GM18858 (cell line): ENCODE measurements around the gene CD8A.

Experiments
- ATAC-seq: cut with Tn5 transposase; IDR thresholded peaks from one replicate; pipeline ENCODE4 v1.9.1; 2021; ENCODE audit not compliant: unreplicated experiment

The CD8A gene

GRCh38 chr2:86809481-86810121 is 18.9 kb upstream of the CD8A start:
- no peak for ATAC-seq

GRCh38 chr2:86808315-86809161 is 17.8 kb upstream of the CD8A start:
- ATAC-seq = peak; percentile 92

GRCh38 chr2:86807468-86808275 is 17.0 kb upstream of the CD8A start:
- no peak for ATAC-seq

GRCh38 chr2:86807133-86807467 is 16.4 kb upstream of the CD8A start:
- no peak for ATAC-seq

- no peak for ATAC-seq
Measured at GRCh38 chr2:86806059-86806857, 15.5 kb upstream of the CD8A start.

- no peak for ATAC-seq
Measured at GRCh38 chr2:86800856-86801567, 10.3 kb upstream of the CD8A start.

- no peak for ATAC-seq
Measured at GRCh38 chr2:86794861-86795260, 4.1 kb upstream of the CD8A start.

- no peak for ATAC-seq
Measured at GRCh38 chr2:86793752-86794151, 3.0 kb upstream of the CD8A start.

GRCh38 chr2:86791573-86791972 is 860 bp upstream of the CD8A start:
- no peak for ATAC-seq

- ATAC-seq = no peak
Measured at GRCh38 chr2:86790134-86790675, 508 bp downstream of the CD8A start.

- ATAC-seq = no peak
Measured at GRCh38 chr2:86789687-86790133, 1.0 kb downstream of the CD8A start.

GRCh38 chr2:86788881-86789686 is 1.6 kb downstream of the CD8A start:
- ATAC-seq = no peak

GRCh38 chr2:86788165-86788564 is 2.5 kb downstream of the CD8A start:
- ATAC-seq = no peak

GRCh38 chr2:86787736-86788135 is 3.0 kb downstream of the CD8A start:
- ATAC-seq = no peak

- ATAC-seq = no peak
Measured at GRCh38 chr2:86786001-86786536, 4.6 kb downstream of the CD8A start.

GRCh38 chr2:86785456-86785855 is 5.3 kb downstream of the CD8A start:
- no peak for ATAC-seq

- peak; percentile 95 for ATAC-seq
Measured at GRCh38 chr2:86783615-86784339, 6.9 kb downstream of the CD8A start.

GRCh38 chr2:86782748-86783147 is 8.0 kb downstream of the CD8A start:
- ATAC-seq = no peak
